H1 (cell line): Measurements from ENCODE around the gene DCAF8. TPM values are rescaled to one million over a fixed set of nuclear protein-coding genes. Genes with fewer than 3 reads are reported as not detected.

ENCODE experiments used
- BCL11A ChIP-seq, 2 experiments: IDR thresholded peaks; one replicate each; pipeline ENCODE4 v1.6.1; 2011; ENCODE audit warnings: low read depth in 2 of 2, low read length in 2 of 2, mild to moderate bottlenecking in 2 of 2
- BRCA1 ChIP-seq: IDR thresholded peaks from 2 replicates; pipeline ENCODE4 v1.6.1; 2012; ENCODE audit warnings: low read depth, low read length, improper control_type of control experiment
- EGR1 ChIP-seq: IDR thresholded peaks from 2 replicates; pipeline ENCODE4 v1.6.1; 2011; ENCODE audit warnings: low read depth, low read length, borderline replicate concordance
- HDAC2 ChIP-seq, 2 experiments: fragments of 300-600 bp in 1 of 2; sonication (generic) in 1 of 2; IDR thresholded peaks; 2 replicates each; pipeline ENCODE4 v1.6.1; 2011 to 2012; ENCODE audit warnings: low read depth in 2 of 2, low read length in 2 of 2, mild to moderate bottlenecking in 2 of 2, moderate library complexity in 2 of 2, borderline replicate concordance in 1 of 2, inconsistent platforms in 1 of 2
- JUN ChIP-seq: IDR thresholded peaks from 2 replicates; pipeline ENCODE4 v1.6.1; 2011; ENCODE audit warnings: low read depth, mild to moderate bottlenecking, improper control_type of control experiment, low read length
- PHF8 ChIP-seq: fragments of 200-600 bp; sonication (generic); conservative IDR thresholded peaks from 2 replicates; pipeline ENCODE4 v1.7.1; 2012; ENCODE audit warnings: low read depth, mild to moderate bottlenecking, inconsistent platforms, low read length, moderate library complexity
- TCF12 ChIP-seq: IDR thresholded peaks from 2 replicates; pipeline ENCODE4 v1.6.1; 2011; ENCODE audit warnings: low read depth, mild to moderate bottlenecking, low read length
- TEAD4 ChIP-seq: IDR thresholded peaks from 2 replicates; pipeline ENCODE4 v1.6.1; 2012; ENCODE audit warnings: low read depth, low read length, inconsistent platforms, mixed read lengths
- YY1 ChIP-seq: IDR thresholded peaks from 2 replicates; pipeline ENCODE4 v1.6.1; 2011; ENCODE audit warnings: low read depth, mild to moderate bottlenecking, low read length
- ZNF274 ChIP-seq: IDR thresholded peaks from 2 replicates; pipeline ENCODE4 v1.7.0; 2012; ENCODE audit warnings: low read length, borderline replicate concordance; ENCODE audit errors: extremely low read depth
- polyA plus RNA-seq, 7 experiments: library from polyadenylated mRNA; depleted of rRNA in 3 of 7; stranded (reverse) in 5 of 7; unstranded in 2 of 7; fragments of >200 nt in 5 of 7; fragments of 200-250 nt in 2 of 7; gene quantifications; 1 replicate in 5 of 7; 2 replicates in 1 of 7; 4 replicates in 1 of 7; pipeline versions ENCODE4 v1.2.1 to v1.2.3, GENCODE V29; 2011 to 2013; ENCODE audit warnings: missing spikeins in 2 of 7, mixed read lengths in 2 of 7
- total RNA-seq: library from RNA; stranded (reverse); fragmentation: NEBNext Ultra II Directional; extraction: Animal tissue kit (Norgen Biotek cat#: 25700); gene quantifications from 2 replicates; pipeline ENCODE4 v1.2.1, GENCODE V29; 2021
- TF ChIP-seq, protein P1 (sequence below): fragments of 300-600 bp; sonication (generic); IDR thresholded peaks from 2 replicates; pipeline ENCODE4 v1.7.1; 2012; ENCODE audit warnings: low read length, moderate library complexity, mild to moderate bottlenecking, inconsistent platforms; ENCODE audit not compliant: insufficient replicate concordance

The DCAF8 gene
- total and polyA plus RNA-seq, 2 of the 8 experiments (the other 6 are each of a cell fraction or from before 2014, with no cell fraction given): 68.2 to 110 TPM

GRCh38 chr1:160193091-160193819 is 69.1 kb downstream of the DCAF8 start (continued):
- no peak for TF ChIP-seq HDAC2 (IDR thresholded peaks at IDR 0.05; ENCODE audit: borderline replicate concordance in 1 of 2, low read depth in 2 of 2, low read length in 2 of 2)
- TF ChIP-seq BRCA1: no peak
- TF ChIP-seq TEAD4: no peak
- TF ChIP-seq EGR1: no peak
- TF ChIP-seq JUN: peak; percentile 65; the same call in 1 of the 2 replicates
- no peak for TF ChIP-seq BCL11A (IDR thresholded peaks at IDR 0.05; ENCODE audit: low read depth in 2 of 2, low read length in 2 of 2)
- TF ChIP-seq, protein P1, sequence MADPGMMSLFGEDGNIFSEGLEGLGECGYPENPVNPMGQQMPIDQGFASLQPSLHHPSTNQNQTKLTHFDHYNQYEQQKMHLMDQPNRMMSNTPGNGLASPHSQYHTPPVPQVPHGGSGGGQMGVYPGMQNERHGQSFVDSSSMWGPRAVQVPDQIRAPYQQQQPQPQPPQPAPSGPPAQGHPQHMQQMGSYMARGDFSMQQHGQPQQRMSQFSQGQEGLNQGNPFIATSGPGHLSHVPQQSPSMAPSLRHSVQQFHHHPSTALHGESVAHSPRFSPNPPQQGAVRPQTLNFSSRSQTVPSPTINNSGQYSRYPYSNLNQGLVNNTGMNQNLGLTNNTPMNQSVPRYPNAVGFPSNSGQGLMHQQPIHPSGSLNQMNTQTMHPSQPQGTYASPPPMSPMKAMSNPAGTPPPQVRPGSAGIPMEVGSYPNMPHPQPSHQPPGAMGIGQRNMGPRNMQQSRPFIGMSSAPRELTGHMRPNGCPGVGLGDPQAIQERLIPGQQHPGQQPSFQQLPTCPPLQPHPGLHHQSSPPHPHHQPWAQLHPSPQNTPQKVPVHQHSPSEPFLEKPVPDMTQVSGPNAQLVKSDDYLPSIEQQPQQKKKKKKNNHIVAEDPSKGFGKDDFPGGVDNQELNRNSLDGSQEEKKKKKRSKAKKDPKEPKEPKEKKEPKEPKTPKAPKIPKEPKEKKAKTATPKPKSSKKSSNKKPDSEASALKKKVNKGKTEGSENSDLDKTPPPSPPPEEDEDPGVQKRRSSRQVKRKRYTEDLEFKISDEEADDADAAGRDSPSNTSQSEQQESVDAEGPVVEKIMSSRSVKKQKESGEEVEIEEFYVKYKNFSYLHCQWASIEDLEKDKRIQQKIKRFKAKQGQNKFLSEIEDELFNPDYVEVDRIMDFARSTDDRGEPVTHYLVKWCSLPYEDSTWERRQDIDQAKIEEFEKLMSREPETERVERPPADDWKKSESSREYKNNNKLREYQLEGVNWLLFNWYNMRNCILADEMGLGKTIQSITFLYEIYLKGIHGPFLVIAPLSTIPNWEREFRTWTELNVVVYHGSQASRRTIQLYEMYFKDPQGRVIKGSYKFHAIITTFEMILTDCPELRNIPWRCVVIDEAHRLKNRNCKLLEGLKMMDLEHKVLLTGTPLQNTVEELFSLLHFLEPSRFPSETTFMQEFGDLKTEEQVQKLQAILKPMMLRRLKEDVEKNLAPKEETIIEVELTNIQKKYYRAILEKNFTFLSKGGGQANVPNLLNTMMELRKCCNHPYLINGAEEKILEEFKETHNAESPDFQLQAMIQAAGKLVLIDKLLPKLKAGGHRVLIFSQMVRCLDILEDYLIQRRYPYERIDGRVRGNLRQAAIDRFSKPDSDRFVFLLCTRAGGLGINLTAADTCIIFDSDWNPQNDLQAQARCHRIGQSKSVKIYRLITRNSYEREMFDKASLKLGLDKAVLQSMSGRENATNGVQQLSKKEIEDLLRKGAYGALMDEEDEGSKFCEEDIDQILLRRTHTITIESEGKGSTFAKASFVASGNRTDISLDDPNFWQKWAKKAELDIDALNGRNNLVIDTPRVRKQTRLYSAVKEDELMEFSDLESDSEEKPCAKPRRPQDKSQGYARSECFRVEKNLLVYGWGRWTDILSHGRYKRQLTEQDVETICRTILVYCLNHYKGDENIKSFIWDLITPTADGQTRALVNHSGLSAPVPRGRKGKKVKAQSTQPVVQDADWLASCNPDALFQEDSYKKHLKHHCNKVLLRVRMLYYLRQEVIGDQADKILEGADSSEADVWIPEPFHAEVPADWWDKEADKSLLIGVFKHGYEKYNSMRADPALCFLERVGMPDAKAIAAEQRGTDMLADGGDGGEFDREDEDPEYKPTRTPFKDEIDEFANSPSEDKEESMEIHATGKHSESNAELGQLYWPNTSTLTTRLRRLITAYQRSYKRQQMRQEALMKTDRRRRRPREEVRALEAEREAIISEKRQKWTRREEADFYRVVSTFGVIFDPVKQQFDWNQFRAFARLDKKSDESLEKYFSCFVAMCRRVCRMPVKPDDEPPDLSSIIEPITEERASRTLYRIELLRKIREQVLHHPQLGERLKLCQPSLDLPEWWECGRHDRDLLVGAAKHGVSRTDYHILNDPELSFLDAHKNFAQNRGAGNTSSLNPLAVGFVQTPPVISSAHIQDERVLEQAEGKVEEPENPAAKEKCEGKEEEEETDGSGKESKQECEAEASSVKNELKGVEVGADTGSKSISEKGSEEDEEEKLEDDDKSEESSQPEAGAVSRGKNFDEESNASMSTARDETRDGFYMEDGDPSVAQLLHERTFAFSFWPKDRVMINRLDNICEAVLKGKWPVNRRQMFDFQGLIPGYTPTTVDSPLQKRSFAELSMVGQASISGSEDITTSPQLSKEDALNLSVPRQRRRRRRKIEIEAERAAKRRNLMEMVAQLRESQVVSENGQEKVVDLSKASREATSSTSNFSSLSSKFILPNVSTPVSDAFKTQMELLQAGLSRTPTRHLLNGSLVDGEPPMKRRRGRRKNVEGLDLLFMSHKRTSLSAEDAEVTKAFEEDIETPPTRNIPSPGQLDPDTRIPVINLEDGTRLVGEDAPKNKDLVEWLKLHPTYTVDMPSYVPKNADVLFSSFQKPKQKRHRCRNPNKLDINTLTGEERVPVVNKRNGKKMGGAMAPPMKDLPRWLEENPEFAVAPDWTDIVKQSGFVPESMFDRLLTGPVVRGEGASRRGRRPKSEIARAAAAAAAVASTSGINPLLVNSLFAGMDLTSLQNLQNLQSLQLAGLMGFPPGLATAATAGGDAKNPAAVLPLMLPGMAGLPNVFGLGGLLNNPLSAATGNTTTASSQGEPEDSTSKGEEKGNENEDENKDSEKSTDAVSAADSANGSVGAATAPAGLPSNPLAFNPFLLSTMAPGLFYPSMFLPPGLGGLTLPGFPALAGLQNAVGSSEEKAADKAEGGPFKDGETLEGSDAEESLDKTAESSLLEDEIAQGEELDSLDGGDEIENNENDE: no peak
- TF ChIP-seq TCF12: no peak
- no peak for TF ChIP-seq ZNF274
- peak; percentile 75; the same call in 1 of the 2 replicates for TF ChIP-seq YY1
- no peak for TF ChIP-seq PHF8
